Measurements from ENCODE around the gene NFIB.

NFIB gene

GRCh38 chr9:14303100-14303499 lies 10.8 kb downstream of the NFIB start:
- DNase-seq: no peak

GRCh38 chr9:14302405-14302804 lies 11.5 kb downstream of the NFIB start:
- DNase-seq: no peak

DNA sequence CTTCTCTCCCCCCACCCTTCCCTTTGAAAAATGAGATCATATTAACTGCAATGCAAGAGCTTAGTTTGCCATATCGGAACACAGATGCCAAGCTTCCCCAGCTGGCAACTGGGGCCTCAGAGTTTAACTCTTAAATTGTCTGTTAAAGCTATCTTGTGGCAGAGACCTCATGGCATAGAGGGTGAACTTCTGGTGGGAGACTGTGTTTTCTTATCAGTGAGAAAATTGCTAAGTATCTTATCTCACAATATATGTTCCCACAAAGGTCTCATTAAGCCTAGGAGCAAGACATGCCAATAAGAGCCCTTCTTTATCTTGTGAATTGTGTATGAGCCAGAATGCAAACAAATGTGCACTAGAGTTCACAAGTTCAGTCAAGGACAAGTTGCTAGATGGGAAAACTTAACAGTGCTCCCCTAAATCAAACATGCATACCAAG lies 12.3 kb downstream of the NFIB start:
- DNase-seq: no peak

GRCh38 chr9:14301006-14301405 lies 12.9 kb downstream of the NFIB start:
- no peak for DNase-seq

DNA sequence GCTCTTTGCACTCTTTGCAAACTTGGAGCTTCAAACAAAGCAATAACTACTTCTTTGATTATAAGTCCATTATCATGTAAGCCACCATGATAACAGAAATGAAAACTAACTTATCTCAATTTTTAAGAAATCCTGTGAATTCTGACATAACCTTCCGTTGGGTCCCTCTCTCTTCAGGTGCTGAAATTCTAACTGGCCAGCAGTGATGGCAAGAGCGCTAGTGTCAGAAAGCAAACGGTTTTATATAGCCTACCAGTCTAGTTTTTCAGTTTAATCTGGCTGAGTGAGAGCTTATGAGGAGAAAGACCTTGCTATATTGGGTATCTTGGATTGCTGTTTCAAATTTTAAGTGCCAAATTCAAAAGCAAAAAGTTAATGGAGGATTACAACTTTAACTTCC lies 13.4 kb downstream of the NFIB start:
- DNase-seq: no peak

- no peak for DNase-seq
Observed at GRCh38 chr9:14300040-14300439, 13.9 kb downstream of the NFIB start.

- no peak for DNase-seq
Observed at GRCh38 chr9:14298601-14299022, 15.3 kb downstream of the NFIB start.

GRCh38 chr9:14296495-14297113 lies 17.3 kb downstream of the NFIB start:
- DNase-seq: no peak

- DNase-seq: no peak
Observed at GRCh38 chr9:14294659-14295058, 19.3 kb downstream of the NFIB start.

- DNase-seq: no peak
Observed at GRCh38 chr9:14293801-14294200, 20.1 kb downstream of the NFIB start.

GRCh38 chr9:14292181-14292739 lies 21.7 kb downstream of the NFIB start:
- no peak for DNase-seq

DNA sequence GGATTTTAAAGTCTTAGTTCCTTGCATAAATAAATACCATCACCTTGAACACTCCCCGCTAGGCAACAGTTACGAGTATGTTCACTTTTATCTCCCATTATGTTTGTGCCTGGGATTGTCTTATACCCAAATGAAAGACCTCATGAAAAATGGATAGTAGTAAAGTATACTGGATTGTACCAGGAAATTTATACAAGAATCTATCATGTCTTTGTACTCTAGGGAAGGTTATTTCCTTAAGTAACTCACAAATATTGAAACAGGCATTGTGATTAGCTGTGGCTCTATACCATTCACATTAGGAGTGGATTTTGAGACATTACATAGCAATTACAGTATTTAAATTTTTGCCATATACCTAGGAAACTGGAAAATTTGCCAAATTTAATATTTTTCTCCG lies 24.0 kb downstream of the NFIB start:
- no peak for DNase-seq

DNA sequence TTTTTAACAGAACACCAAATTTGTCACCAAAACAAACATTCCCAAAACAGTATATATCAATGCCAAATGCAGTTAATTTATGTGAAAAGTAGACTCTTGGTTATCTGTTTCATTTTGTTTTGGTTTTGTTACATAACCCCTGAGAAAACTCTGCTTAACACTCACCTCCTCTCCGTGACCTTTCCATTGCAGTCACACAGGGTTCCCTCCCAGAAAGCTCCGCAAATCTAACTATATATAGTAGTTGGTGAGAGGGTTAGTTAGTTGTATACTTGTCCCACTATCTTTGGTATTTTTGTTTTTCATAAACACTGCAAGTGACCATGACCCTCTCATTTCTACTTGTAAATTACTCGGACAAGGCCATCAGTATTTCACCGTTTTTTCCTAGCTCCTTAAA lies 25.5 kb downstream of the NFIB start:
- DNase-seq: no peak

DNA sequence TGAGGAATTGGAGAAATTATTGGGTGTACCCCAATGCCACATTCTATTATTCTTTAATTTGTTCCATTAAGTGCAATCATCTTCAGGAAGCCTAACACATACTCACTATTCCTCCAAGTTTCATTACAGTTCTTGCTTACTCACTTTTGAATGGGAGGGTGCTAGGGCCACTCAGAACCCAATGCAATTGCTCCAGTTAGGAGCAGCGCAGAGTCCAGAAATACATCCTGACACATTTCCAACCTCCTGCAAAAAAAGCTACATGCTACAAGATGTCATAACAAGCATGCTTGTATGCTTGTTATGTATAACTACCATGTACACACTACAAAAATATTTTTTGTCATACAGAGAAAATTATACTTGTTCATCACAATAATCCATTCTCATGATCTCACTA lies 27.8 kb downstream of the NFIB start:
- DNase-seq: no peak

- no peak for DNase-seq
Observed at GRCh38 chr9:14283276-14283675, 30.7 kb downstream of the NFIB start.

DNA sequence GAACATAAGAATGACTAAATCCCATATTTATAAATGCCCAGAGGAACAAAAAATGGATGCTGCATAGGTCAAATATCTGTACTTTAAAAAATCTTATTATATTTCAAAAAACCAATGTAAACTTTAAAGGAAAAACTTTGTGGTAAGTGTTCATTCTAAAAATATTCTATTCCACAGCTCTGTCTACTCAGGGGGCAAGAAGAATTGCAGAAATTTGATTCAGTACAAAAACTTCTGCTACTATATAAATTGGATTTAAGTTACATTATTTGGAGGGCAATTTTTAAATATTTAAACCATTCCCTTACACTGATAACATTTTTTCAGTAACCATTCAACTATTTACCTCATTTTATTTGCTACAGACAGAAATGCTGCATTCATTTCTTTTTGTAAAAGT lies 32.1 kb downstream of the NFIB start:
- no peak for DNase-seq

- no peak for DNase-seq
Observed at GRCh38 chr9:14281136-14281795, 32.7 kb downstream of the NFIB start.

GRCh38 chr9:14279671-14280070 lies 34.3 kb downstream of the NFIB start:
- DNase-seq: no peak

GRCh38 chr9:14278291-14278721 lies 35.6 kb downstream of the NFIB start:
- DNase-seq: no peak

- DNase-seq: no peak
Observed at GRCh38 chr9:14277761-14278160, 36.2 kb downstream of the NFIB start.

- no peak for DNase-seq
Observed at GRCh38 chr9:14277244-14277643, 36.7 kb downstream of the NFIB start.

- no peak for DNase-seq
Observed at GRCh38 chr9:14275331-14275730, 38.6 kb downstream of the NFIB start.

- no peak for DNase-seq
Observed at GRCh38 chr9:14273696-14274121, 40.2 kb downstream of the NFIB start.

DNA sequence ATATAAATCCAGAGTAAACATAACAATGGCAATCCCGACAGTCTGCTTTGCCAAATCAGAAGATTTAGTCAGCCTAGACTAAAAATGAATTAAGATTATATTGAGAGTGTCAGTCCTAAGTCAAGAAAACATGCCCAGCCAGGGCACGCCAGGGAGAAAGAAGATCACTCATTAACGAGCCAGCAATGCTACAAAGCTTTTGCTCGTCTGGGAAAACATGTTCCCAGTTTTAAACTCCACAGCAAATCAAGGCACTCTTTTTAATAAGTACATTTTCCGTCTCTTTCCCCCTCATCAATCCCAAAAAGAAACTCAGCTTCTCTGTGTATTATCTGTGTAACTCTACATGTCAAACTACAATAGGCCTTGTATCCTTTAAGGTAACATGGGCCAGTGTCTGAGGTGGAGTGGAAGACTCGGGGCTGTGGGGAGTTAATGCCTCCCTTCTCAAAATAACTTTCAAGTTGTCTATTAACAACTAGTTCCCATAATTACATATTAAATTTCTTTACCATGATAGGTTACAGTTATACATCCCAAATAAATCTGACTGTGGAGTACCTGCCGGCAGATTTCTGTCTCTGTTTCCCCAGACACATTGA lies 40.9 kb downstream of the NFIB start:
- DNase-seq: no peak

All from activated CD4-positive, alpha-beta T cell treated with anti-CD3 and anti-CD28 coated beads, Interleukin-2, amount 50 U/mL, for 1 hour (primary cell).